Prostate gland (tissue), 2 donors: ENCODE measurements around the gene EHD3. TPM values are rescaled to one million over a fixed set of nuclear protein-coding genes. Genes with fewer than 3 reads are reported as not detected.

ENCODE experiments used
- DNase-seq: peaks from one replicate; pipeline ENCODE4 v3.0.0-alpha.2; 2019; ENCODE audit warnings: low spot score
- H3K27ac ChIP-seq, 2 donors: fragments of 200-600 bp; sonication (generic); 2 replicates each; pipeline ENCODE4 v1.5.1; 2017 to 2019
- H3K27me3 ChIP-seq: fragments of 200-600 bp; sonication (generic); replicated peaks from 2 replicates; pipeline ENCODE4 v1.5.1; 2019; ENCODE audit not compliant: insufficient read depth
- H3K36me3 ChIP-seq, 2 donors: fragments of 200-600 bp; sonication (generic); 1 replicate in 1 of 2; 2 replicates in 1 of 2; pipeline versions ENCODE4 v1.5.1 to v1.8.1; 2017 to 2019
- H3K4me1 ChIP-seq: fragments of 200-600 bp; sonication (generic); replicated peaks from 2 replicates; pipeline ENCODE4 v1.5.1; 2019
- H3K4me3 ChIP-seq, 2 donors: fragments of 200-600 bp; sonication (generic); 2 replicates each; pipeline ENCODE4 v1.5.1; 2017 to 2019
- H3K9me3 ChIP-seq: fragments of 200-600 bp; sonication (generic); 2 replicates; pipeline ENCODE4 v1.5.1; 2017
- CTCF ChIP-seq, 4 experiments: fragments of 200-600 bp in 2 of 4; fragments of 450-650 bp in 2 of 4; sonication (generic) in 2 of 4; IDR thresholded peaks; 1 replicate in 3 of 4; 2 replicates in 1 of 4; pipeline ENCODE4 v1.5.1; 2016 to 2019; ENCODE audit warnings: antibody characterized with exemption in 4 of 4, mild to moderate bottlenecking in 2 of 4, moderate library complexity in 2 of 4
- POLR2A ChIP-seq: fragments of 450-650 bp; IDR thresholded peaks from one replicate; pipeline ENCODE4 v1.6.1; 2016; ENCODE audit warnings: antibody characterized with exemption, mild to moderate bottlenecking
- POLR2AphosphoS5 ChIP-seq: sonication (generic); formaldehyde crosslinking; IDR thresholded peaks from one replicate; pipeline ENCODE4 v1.6.1; 2017; ENCODE audit warnings: antibody characterized with exemption
- WGBS: methylation state at CpG from one replicate; pipeline ENCODE4 v1.1.5; 2018; 5-methylcytosine and 5-hydroxymethylcytosine counted together
- intact Hi-C: fragments of 100-400 bp; cut with DNase I; formaldehyde crosslinking; loops from one replicate; pipeline ENCODE4 v1.14.2; 2022
- total RNA-seq, 2 donors: library from RNA; depleted of rRNA; stranded (reverse); fragments of >200 nt; gene quantifications; one replicate each; pipeline ENCODE4 v1.1.0, GENCODE V29; 2016

Gene EHD3
- total RNA-seq, 2 donors from 2014 or later: 7.2 to 7.9 TPM

- Histone ChIP-seq H3K9me3 (no peaks in the 10 kb centered on the region), H3K4me1 (no peaks in the 10 kb centered on the region), H3K4me3 (no peak overlapping the region), H3K36me3 (no peaks in the 10 kb centered on the region), H3K27ac (no peak overlapping the region), H3K27me3 (no peaks in the 10 kb centered on the region)
- intact Hi-C loops: no loop called here
- DNase-seq: no peak
- 65% methylated on average over 2 of the region's 2 CpGs for WGBS
- TF ChIP-seq POLR2A (no peak), POLR2AphosphoS5 (no peak), CTCF (IDR thresholded peaks at IDR 0.05) (no peak)
These were observed 50.2 kb downstream of the EHD3 start for GRCh38 chr2:31284107-31284506.

GRCh38 chr2:31286230-31286629 lies 52.3 kb downstream of the EHD3 start:
- DNase-seq: peak; percentile 39
- peak; percentile 59 for TF ChIP-seq POLR2AphosphoS5
- TF ChIP-seq CTCF (IDR thresholded peaks at IDR 0.05): no peak
- intact Hi-C loops: no loop called here
- H3K27ac ChIP-seq: no peak overlapping the region
- H3K4me1 ChIP-seq: no peaks in the 10 kb centered on the region
- no peaks in the 10 kb centered on the region for H3K27me3 ChIP-seq
- 42% methylated on average over 4 of the region's 4 CpGs for WGBS
- no peak overlapping the region for H3K4me3 ChIP-seq
- H3K36me3 ChIP-seq: no peaks in the 10 kb centered on the region
- H3K9me3 ChIP-seq: no peaks in the 10 kb centered on the region

- no peak for DNase-seq
- Histone ChIP-seq H3K4me3 (no peak overlapping the region), H3K27me3 (no peaks in the 10 kb centered on the region), H3K27ac (no peak overlapping the region), H3K9me3 (no peaks in the 10 kb centered on the region), H3K4me1 (no peaks in the 10 kb centered on the region), H3K36me3 (no peaks in the 10 kb centered on the region)
- 89% methylated on average over 5 of the region's 5 CpGs for WGBS
- no peak for TF ChIP-seq POLR2A
- no peak for TF ChIP-seq POLR2AphosphoS5
- no peak for TF ChIP-seq CTCF (IDR thresholded peaks at IDR 0.05)
- intact Hi-C loops: no loop called here
These were observed 53.1 kb downstream of the EHD3 start for GRCh38 chr2:31286961-31287550.

GRCh38 chr2:31287654-31288053 lies 53.7 kb downstream of the EHD3 start:
- H3K36me3 ChIP-seq: no peaks in the 10 kb centered on the region
- no peaks in the 10 kb centered on the region for H3K27me3 ChIP-seq
- H3K4me3 ChIP-seq: no peak overlapping the region
- intact Hi-C loops: no loop called here
- no peak overlapping the region for H3K27ac ChIP-seq
- DNase-seq: no peak
- no peaks in the 10 kb centered on the region for H3K4me1 ChIP-seq
- no peaks in the 10 kb centered on the region for H3K9me3 ChIP-seq
- TF ChIP-seq POLR2A: no peak
- no peak for TF ChIP-seq POLR2AphosphoS5
- no peak for TF ChIP-seq CTCF (IDR thresholded peaks at IDR 0.05)
- 50% methylated on average over 2 of the region's 2 CpGs for WGBS

GRCh38 chr2:31294196-31294595 lies 60.2 kb downstream of the EHD3 start:
- DNase-seq: no peak
- 41% methylated on average over 1 of the region's 1 CpG for WGBS

More at GRCh38 chr2:31294196-31294595, 60.2 kb downstream of the EHD3 start:
- intact Hi-C loops: no loop called here
- no peak for TF ChIP-seq POLR2A
- no peak for TF ChIP-seq POLR2AphosphoS5
- TF ChIP-seq CTCF (IDR thresholded peaks at IDR 0.05): no peak
- H3K27ac ChIP-seq: no peak overlapping the region
- H3K36me3 ChIP-seq: no peaks in the 10 kb centered on the region
- H3K4me1 ChIP-seq: no peaks in the 10 kb centered on the region
- no peaks in the 10 kb centered on the region for H3K27me3 ChIP-seq
- H3K9me3 ChIP-seq: no peaks in the 10 kb centered on the region
- H3K4me3 ChIP-seq: no peak overlapping the region
